GM12874 (cell line): ENCODE measurements around the gene SKI.

Source experiments
- TF ChIP-seq, protein P1 (sequence below): IDR thresholded peaks from 2 replicates; pipeline ENCODE4 v1.5.1; 2011; ENCODE audit warnings: low read depth, mild to moderate bottlenecking, control low read depth, low read length, moderate library complexity; ENCODE audit not compliant: insufficient read depth

SKI gene

DNA sequence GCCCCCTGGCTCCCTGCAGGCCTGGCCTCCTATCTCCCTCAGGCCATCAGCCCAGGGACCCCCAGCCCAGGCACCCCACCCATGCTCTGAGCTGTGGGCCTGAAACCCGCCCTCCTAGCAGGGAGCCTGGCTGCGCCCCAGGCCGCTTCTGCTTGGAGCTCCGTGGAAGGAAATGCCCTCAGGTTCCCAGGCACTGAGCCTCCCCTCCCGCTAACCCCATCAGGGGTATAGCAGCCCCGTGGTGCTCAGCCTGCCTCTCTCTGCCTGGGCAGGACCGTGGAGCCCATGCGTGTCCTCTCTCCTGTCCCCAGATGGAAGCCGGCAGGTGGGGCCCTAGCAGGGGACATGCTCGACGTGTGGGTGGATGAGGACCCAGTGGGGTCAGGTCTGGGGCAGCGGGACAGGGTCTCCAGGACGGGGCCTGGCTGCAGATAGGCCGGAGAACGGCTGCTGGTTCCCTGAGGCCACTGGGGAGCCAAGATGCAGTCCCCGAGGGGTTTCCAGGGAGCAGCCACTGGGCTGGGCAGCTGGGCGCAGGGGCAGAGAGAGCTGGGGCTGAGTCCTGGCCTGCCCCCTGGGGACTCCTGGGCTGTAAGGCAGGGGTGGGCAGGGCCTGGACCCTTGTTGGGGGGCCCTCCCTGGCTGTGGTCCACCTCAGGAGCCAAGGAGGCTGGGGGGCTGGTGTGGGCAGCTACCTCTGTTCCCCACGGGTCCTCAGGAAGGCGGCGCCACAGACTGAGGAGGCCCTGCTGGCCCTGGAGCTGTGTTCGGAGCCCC, 87.7 kb downstream of the SKI start:
- TF ChIP-seq, protein P1, sequence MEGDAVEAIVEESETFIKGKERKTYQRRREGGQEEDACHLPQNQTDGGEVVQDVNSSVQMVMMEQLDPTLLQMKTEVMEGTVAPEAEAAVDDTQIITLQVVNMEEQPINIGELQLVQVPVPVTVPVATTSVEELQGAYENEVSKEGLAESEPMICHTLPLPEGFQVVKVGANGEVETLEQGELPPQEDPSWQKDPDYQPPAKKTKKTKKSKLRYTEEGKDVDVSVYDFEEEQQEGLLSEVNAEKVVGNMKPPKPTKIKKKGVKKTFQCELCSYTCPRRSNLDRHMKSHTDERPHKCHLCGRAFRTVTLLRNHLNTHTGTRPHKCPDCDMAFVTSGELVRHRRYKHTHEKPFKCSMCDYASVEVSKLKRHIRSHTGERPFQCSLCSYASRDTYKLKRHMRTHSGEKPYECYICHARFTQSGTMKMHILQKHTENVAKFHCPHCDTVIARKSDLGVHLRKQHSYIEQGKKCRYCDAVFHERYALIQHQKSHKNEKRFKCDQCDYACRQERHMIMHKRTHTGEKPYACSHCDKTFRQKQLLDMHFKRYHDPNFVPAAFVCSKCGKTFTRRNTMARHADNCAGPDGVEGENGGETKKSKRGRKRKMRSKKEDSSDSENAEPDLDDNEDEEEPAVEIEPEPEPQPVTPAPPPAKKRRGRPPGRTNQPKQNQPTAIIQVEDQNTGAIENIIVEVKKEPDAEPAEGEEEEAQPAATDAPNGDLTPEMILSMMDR = no peak

DNA sequence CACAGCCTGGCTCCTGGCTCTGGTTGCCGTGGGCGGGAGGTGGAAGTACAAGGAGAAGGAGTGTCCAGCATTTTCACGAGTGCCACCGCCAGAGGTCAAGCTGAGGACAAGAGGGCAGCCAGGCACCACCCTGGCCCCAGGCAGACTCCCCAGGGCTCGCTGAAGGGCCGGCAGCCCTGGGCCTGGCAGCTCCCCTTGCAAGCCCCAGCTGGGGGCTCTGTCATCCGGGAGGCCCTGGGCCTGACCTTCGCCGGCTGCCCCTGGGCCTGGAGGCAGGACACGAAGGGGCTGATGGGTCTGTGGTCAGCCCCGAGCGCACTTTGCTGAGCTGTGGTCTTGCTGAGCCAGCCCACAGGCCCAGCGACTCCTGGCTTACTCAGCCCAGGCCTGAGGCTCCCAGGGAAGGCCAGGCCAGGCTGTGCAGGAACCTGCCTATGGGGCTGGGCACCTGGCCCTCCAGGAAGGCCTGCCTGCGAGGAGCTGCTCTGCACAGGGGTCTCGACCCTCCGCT, 88.4 kb downstream of the SKI start:
- TF ChIP-seq, protein P1 = no peak

- TF ChIP-seq, protein P1 = no peak
These were observed 89.3 kb downstream of the SKI start for GRCh38 chr1:2317230-2318065.

GRCh38 chr1:2318314-2319278, 90.5 kb downstream of the SKI start:
- TF ChIP-seq, protein P1 = no peak

GRCh38 chr1:2319291-2319690, 91.2 kb downstream of the SKI start:
- TF ChIP-seq, protein P1 = no peak

DNA sequence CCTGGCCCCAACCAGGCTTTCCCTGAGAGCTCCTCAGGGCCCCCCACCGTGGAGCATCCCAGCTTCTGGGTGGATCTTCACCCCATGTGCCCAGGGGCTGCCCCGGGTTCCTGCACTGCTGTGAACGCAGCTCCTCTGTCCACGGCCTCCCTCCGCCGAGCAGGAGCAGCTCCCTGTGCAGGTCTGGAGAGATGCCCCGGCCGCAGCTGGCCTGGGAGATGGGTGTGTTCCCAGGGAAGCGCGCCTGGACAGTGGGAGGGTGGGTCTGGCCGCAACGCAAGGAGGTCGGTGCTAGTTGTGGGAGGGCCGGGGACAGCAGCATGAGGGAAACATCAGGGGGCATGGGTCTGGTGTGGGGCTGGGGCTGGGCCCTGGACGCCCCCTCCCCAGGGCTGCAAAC, 91.9 kb downstream of the SKI start:
- TF ChIP-seq, protein P1 = no peak
